Mesenchymal stem cell (in vitro differentiated cells and primary cell): Measurements from ENCODE around the gene WIPF3.
"Not testable (repeated sequence)": the region's sequence is repeated elsewhere in the genome, so short reads cannot be mapped to it uniquely, and the experiment has no call there.

Experiments used
- DNase-seq: peaks from one replicate; pipeline ENCODE4 v3.0.0-alpha.2; 2013
- H2AFZ ChIP-seq: one replicate; pipeline ENCODE4 v1.6.1; 2013; ENCODE audit warnings: low read depth, mild to moderate bottlenecking, control low read depth, inconsistent platforms, low read length, moderate library complexity
- H2AK5ac ChIP-seq: 2 replicates; pipeline ENCODE4 v1.6.1; 2013; ENCODE audit warnings: low read length, moderate library complexity, mild to moderate bottlenecking, inconsistent platforms; ENCODE audit not compliant: severe bottlenecking
- H2BK120ac ChIP-seq: one replicate; pipeline ENCODE4 v1.6.1; 2013; ENCODE audit warnings: low read depth, mild to moderate bottlenecking, inconsistent platforms, low read length, moderate library complexity
- H2BK12ac ChIP-seq, 2 experiments: one replicate each; pipeline ENCODE4 v1.6.1; 2013; ENCODE audit warnings: inconsistent platforms in 2 of 2, low read length in 2 of 2, mild to moderate bottlenecking in 2 of 2, moderate library complexity in 2 of 2, control low read depth in 1 of 2
- H2BK15ac ChIP-seq: one replicate; pipeline ENCODE4 v1.6.1; 2013; ENCODE audit warnings: mild to moderate bottlenecking, low read depth, inconsistent platforms; ENCODE audit not compliant: poor library complexity, severe bottlenecking
- H2BK5ac ChIP-seq: 2 replicates; pipeline ENCODE4 v1.6.1; 2013; ENCODE audit warnings: low read depth, mild to moderate bottlenecking, low read length, control low read depth, inconsistent platforms; ENCODE audit not compliant: poor library complexity, severe bottlenecking
- H3K14ac ChIP-seq, 2 experiments: one replicate each; pipeline ENCODE4 v1.6.1; 2013; ENCODE audit warnings: inconsistent platforms in 2 of 2, low read length in 2 of 2, control low read depth in 1 of 2, mild to moderate bottlenecking in 1 of 2, moderate library complexity in 1 of 2
- H3K18ac ChIP-seq, 2 experiments: one replicate each; pipeline ENCODE4 v1.6.1; 2013; ENCODE audit warnings: inconsistent platforms in 2 of 2, low read length in 2 of 2, control low read depth in 1 of 2, low read depth in 1 of 2, mild to moderate bottlenecking in 1 of 2
- H3K23ac ChIP-seq, 2 experiments: one replicate each; pipeline ENCODE4 v1.6.1; 2013; ENCODE audit warnings: inconsistent platforms in 2 of 2, low read length in 2 of 2, mild to moderate bottlenecking in 2 of 2, moderate library complexity in 2 of 2, control low read depth in 1 of 2
- H3K27ac ChIP-seq: 2 replicates; pipeline ENCODE4 v1.5.1; 2013; ENCODE audit warnings: mild to moderate bottlenecking, moderate library complexity, low read length, control low read depth, inconsistent platforms; ENCODE audit not compliant: poor library complexity, severe bottlenecking
- H3K27me3 ChIP-seq, 2 experiments: 2 replicates each; pipeline versions ENCODE4 v1.6.1 to v1.7.0; 2013; ENCODE audit warnings: low read length in 2 of 2, mild to moderate bottlenecking in 2 of 2, moderate library complexity in 2 of 2, control low read depth in 1 of 2, inconsistent platforms in 1 of 2; ENCODE audit not compliant: control insufficient read depth in 1 of 2, insufficient read depth in 1 of 2
- H3K36me3 ChIP-seq, 2 experiments: 2 replicates each; pipeline versions ENCODE4 v1.6.1 to v1.7.0; 2013; ENCODE audit warnings: low read length in 2 of 2, control low read depth in 1 of 2, inconsistent platforms in 1 of 2, low read depth in 1 of 2, mild to moderate bottlenecking in 1 of 2; ENCODE audit not compliant: insufficient read depth in 2 of 2, control insufficient read depth in 1 of 2
- H3K4ac ChIP-seq, 2 experiments: one replicate each; pipeline ENCODE4 v1.6.1; 2013; ENCODE audit warnings: inconsistent platforms in 2 of 2, low read length in 2 of 2, mild to moderate bottlenecking in 2 of 2, moderate library complexity in 2 of 2, control low read depth in 1 of 2, low read depth in 1 of 2
- H3K4me1 ChIP-seq: 2 replicates; pipeline ENCODE4 v1.6.1; 2013; ENCODE audit warnings: low read depth, low read length, control low read depth; ENCODE audit not compliant: control insufficient read depth, insufficient read depth
- H3K4me2 ChIP-seq: 2 replicates; pipeline ENCODE4 v1.6.1; 2013; ENCODE audit warnings: low read length, mild to moderate bottlenecking, inconsistent platforms; ENCODE audit not compliant: poor library complexity, severe bottlenecking
- H3K4me3 ChIP-seq, 2 experiments: 2 replicates each; pipeline versions ENCODE4 v1.5.1 to v1.7.0; 2013; ENCODE audit warnings: low read length in 2 of 2, mild to moderate bottlenecking in 2 of 2, control low read depth in 1 of 2, low read depth in 1 of 2; ENCODE audit not compliant: insufficient read depth in 1 of 2
- H3K79me1 ChIP-seq: replicated peaks from 2 replicates; pipeline ENCODE4 v1.6.1; 2013; ENCODE audit warnings: mild to moderate bottlenecking, control low read depth, low read length, inconsistent platforms; ENCODE audit not compliant: poor library complexity, severe bottlenecking
- H3K9ac ChIP-seq: 2 replicates; pipeline ENCODE4 v1.7.0; 2013; ENCODE audit warnings: mild to moderate bottlenecking, low read length, moderate library complexity
- H3K9me3 ChIP-seq: 2 replicates; pipeline ENCODE4 v1.7.0; 2013; ENCODE audit warnings: mild to moderate bottlenecking, low read length; ENCODE audit not compliant: control insufficient read depth
- H4K8ac ChIP-seq: one replicate; pipeline ENCODE4 v1.6.1; 2013; ENCODE audit warnings: inconsistent platforms, mild to moderate bottlenecking, low read length, moderate library complexity
- H4K91ac ChIP-seq: one replicate; pipeline ENCODE4 v1.6.1; 2013; ENCODE audit warnings: mild to moderate bottlenecking, low read length, inconsistent platforms
- WGBS: methylation state at CpG from one replicate; pipeline ENCODE4 v1.1.7; 2013; ENCODE audit warnings: mixed read lengths; 5-methylcytosine and 5-hydroxymethylcytosine counted together

WIPF3 gene

DNA sequence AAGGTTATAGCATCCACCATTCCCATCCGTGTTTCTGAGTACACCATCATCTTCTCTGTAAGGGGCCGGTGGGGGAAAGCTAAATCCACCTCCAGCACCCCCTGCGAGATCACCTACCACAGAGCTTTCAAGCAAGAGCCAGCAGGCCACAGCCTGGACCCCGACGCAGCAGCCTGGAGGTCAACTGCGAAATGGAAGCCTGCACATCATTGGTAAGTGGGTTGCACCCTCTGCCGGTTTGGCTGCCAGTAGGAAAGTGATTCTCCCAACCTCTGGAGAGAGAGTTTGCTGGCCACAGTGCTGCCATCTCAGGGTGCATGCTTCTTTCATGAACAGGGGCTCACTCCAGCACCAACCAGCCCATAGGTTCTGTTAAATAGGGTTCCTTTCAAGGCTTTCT is 81.7 kb downstream of the WIPF3 start:
- H4K91ac ChIP-seq, result no peak overlapping the region
- no peak overlapping the region for H3K14ac ChIP-seq
- no peak overlapping the region for H3K18ac ChIP-seq
- H2BK120ac ChIP-seq, result no peak overlapping the region
- no peak overlapping the region for H2BK5ac ChIP-seq
- no peak overlapping the region for H3K4ac ChIP-seq
- H2BK15ac ChIP-seq, result no peak overlapping the region
- no peak overlapping the region for H2BK12ac ChIP-seq
- H3K9me3 ChIP-seq, result no peaks in the 10 kb centered on the region
- no peak overlapping the region for H4K8ac ChIP-seq
- 77% methylated on average over 7 of the region's 7 CpGs for WGBS
- H3K4me1 ChIP-seq, result no peaks in the 10 kb centered on the region
- H2AK5ac ChIP-seq, result no peak overlapping the region
- H3K27me3 ChIP-seq, result peaks cover 10 to 11% of the 10 kb centered on the region in 2 experiments
- H3K23ac ChIP-seq, result no peak overlapping the region
- no peaks in the 10 kb centered on the region for H3K36me3 ChIP-seq
- no peaks in the 10 kb centered on the region for H3K79me1 ChIP-seq
- H3K9ac ChIP-seq, result no peak overlapping the region
- no peak overlapping the region for H3K4me2 ChIP-seq
- no peak overlapping the region for H3K27ac ChIP-seq
- H2AFZ ChIP-seq, result no peak overlapping the region
- DNase-seq, result no peak
- no peak overlapping the region for H3K4me3 ChIP-seq

DNA sequence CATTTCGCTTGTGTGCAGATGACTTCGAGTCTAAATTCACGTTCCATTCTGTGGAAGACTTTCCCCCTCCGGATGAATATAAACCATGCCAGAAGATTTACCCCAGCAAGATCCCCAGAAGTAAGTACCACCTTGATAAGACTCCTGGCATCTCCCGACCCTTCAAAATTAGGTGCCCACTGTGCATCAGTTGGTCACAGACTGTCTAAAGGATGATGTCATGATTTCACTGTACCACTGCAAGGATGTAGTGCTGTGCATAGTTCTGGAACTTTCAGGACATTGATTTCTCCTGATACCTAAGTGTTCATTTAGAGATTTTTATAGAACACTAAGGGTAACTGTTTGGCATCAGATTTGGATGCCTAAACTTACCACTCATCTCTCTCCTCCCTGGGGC is 83.0 kb downstream of the WIPF3 start:
- H3K27me3 ChIP-seq, result peaks cover 7 to 8% of the 10 kb centered on the region in 2 experiments
- H2AK5ac ChIP-seq, result no peak overlapping the region
- no peaks in the 10 kb centered on the region for H3K36me3 ChIP-seq
- H4K8ac ChIP-seq, result no peak overlapping the region
- no peak overlapping the region for H2BK5ac ChIP-seq
- H3K23ac ChIP-seq, result no peak overlapping the region
- no peak overlapping the region for H4K91ac ChIP-seq
- H3K27ac ChIP-seq, result no peak overlapping the region
- H2BK120ac ChIP-seq, result no peak overlapping the region
- H2BK15ac ChIP-seq, result no peak overlapping the region
- H2AFZ ChIP-seq, result no peak overlapping the region
- H3K14ac ChIP-seq, result no peak overlapping the region
- DNase-seq, result no peak
- 97% methylated on average over 5 of the region's 5 CpGs for WGBS
- H2BK12ac ChIP-seq, result no peak overlapping the region
- H3K18ac ChIP-seq, result no peak overlapping the region
- no peak overlapping the region for H3K9ac ChIP-seq
- H3K79me1 ChIP-seq, result no peaks in the 10 kb centered on the region
- H3K4ac ChIP-seq, result no peak overlapping the region
- H3K9me3 ChIP-seq, result no peaks in the 10 kb centered on the region
- H3K4me1 ChIP-seq, result no peaks in the 10 kb centered on the region
- no peak overlapping the region for H3K4me2 ChIP-seq
- no peak overlapping the region for H3K4me3 ChIP-seq

DNA sequence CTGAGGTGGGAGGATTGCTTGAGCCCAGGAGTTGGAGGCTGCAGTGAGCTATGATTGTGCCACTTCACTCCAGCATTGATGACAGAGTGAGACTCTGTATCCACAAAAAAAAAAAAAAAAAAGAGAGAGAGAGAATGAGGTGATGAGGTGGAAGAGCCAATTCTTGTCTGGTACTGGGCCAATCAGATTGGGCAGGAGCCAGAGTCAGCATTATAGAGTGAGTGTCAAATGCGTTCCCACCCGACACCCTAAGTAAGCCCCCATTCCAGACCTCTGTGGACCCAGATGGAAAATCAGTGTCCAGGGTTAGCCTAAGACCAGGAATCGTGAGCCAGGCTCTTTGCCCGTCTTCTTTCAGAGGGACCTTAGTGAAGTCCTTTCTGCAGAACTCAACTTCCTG is 83.9 kb downstream of the WIPF3 start:
- H3K36me3 ChIP-seq, result no peaks in the 10 kb centered on the region
- peak overlapping the region in 1 of 2 experiments; percentile 20 for H3K4me3 ChIP-seq
- no peak overlapping the region for H3K18ac ChIP-seq
- WGBS, result 95% methylated on average over 4 of the region's 4 CpGs
- H2BK120ac ChIP-seq, result no peak overlapping the region
- H2BK15ac ChIP-seq, result no peak overlapping the region
- no peak overlapping the region for H3K14ac ChIP-seq
- H3K9me3 ChIP-seq, result no peaks in the 10 kb centered on the region
- no peak overlapping the region for H2BK12ac ChIP-seq
- H3K9ac ChIP-seq, result no peak overlapping the region
- H3K79me1 ChIP-seq, result no peaks in the 10 kb centered on the region
- H2AFZ ChIP-seq, result no peak overlapping the region
- H3K27me3 ChIP-seq, result peaks cover 3 to 7% of the 10 kb centered on the region in 2 experiments
- no peak overlapping the region for H2BK5ac ChIP-seq
- no peaks in the 10 kb centered on the region for H3K4me1 ChIP-seq
- H3K27ac ChIP-seq, result no peak overlapping the region
- no peak overlapping the region for H3K4ac ChIP-seq
- no peak overlapping the region for H2AK5ac ChIP-seq
- H4K8ac ChIP-seq, result no peak overlapping the region
- no peak for DNase-seq
- H3K4me2 ChIP-seq, result no peak overlapping the region
- no peak overlapping the region for H4K91ac ChIP-seq
- H3K23ac ChIP-seq, result no peak overlapping the region

DNA sequence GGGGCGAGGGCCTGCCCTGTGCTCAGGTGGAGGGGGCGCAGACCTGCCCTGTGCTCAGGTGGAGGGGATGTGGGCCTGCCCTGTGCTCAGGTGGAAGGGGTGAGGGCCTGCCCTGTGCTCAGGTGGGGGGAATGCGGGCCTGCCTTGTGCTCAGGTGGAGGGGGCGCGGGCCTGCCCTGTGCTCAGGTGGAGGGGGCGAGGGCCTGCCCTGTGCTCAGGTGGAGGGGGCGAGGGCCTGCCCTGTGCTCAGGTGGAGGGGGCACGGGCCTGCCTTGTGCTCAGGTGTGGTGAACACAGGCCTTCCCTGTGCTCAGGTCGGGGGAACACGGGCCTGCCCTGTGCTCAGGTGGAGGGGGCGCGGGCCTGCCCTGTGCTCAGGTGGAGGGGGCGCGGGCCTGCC is 84.5 kb downstream of the WIPF3 start:
- not testable (repeated sequence) for H4K8ac ChIP-seq, H3K4me1 ChIP-seq, H2BK12ac ChIP-seq, H2AK5ac ChIP-seq, H3K27me3 ChIP-seq, H3K18ac ChIP-seq, H2BK5ac ChIP-seq, H3K4me2 ChIP-seq, H3K4ac ChIP-seq, H2BK15ac ChIP-seq, H3K9me3 ChIP-seq, H2BK120ac ChIP-seq, H3K36me3 ChIP-seq, H3K23ac ChIP-seq, H3K27ac ChIP-seq, DNase-seq, H2AFZ ChIP-seq, H3K9ac ChIP-seq, H4K91ac ChIP-seq, H3K79me1 ChIP-seq, H3K14ac ChIP-seq
- H3K4me3 ChIP-seq, result peak overlapping the region in 1 of 2 experiments; percentile 20
- 84% methylated on average over 14 of the region's 14 CpGs for WGBS
